AG10803 (cell line): Measurements from ENCODE around the gene RBM39.
A peak's percentile ranks its signal among the peaks of the same experiment; 100 is the strongest.
"Not testable (repeated sequence)": the region's sequence is repeated elsewhere in the genome, so short reads cannot be mapped to it uniquely, and the experiment has no call there.

Experiments used
- DNase-seq: peaks from one replicate; pipeline ENCODE4 v3.0.0; 2010; ENCODE audit warnings: low read depth
- H3K4me3 ChIP-seq: 2 replicates; pipeline ENCODE4 v1.5.1; 2011; ENCODE audit warnings: mild to moderate bottlenecking, low read length, control low read depth
- CTCF ChIP-seq: conservative IDR thresholded peaks from 2 replicates; pipeline ENCODE4 v1.5.1; 2011; ENCODE audit warnings: mild to moderate bottlenecking, low read length, control low read depth, inconsistent platforms

RBM39 gene

DNA sequence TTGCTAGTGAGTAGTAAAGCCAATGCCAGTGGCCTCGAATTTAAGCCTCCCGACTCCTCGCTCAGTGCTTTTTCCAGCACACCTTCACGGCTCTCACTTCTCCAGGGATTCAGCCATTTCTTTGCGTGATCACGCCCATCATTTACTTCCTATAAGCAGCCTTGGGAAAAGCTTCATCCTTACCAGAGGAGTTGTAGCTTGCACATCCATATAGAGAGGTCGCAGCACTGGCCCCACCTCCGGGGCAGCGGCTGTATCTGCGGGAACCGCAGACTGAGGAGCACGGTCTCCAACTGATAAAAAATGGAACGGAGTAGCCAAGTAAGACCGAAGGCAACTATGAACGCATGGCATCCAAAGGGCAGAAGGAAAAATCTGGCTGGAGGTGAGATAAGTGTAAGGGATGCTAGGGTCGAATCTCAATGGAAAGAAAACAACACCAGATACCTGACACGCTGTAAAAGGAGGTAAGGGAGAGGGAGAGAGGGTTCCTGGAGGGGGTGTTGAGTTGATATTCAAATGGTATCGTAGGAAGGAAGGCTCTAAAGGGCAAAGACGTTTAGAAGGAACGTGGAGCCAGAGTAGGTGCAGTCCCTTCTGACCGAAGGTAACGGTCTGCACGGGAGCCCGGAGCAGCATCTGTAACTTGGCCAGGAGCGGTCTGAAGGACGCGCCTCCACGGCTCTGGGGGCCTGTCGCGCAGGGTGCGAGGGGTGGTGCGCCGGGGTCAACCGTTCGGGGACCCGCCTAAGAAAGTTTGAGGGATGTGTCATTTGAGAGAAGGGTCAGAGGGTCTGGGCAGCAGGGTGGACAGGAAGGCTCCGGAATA lies 43.5 kb downstream of the RBM39 start:
- peak overlapping the region; percentile 94 for H3K4me3 ChIP-seq
- TF ChIP-seq CTCF, result no peak
- DNase-seq, result no peak

GRCh38 chr20:35697696-35698297 lies 44.3 kb downstream of the RBM39 start:
- no peak for TF ChIP-seq CTCF
- peak overlapping the region; percentile 94 for H3K4me3 ChIP-seq

DNA sequence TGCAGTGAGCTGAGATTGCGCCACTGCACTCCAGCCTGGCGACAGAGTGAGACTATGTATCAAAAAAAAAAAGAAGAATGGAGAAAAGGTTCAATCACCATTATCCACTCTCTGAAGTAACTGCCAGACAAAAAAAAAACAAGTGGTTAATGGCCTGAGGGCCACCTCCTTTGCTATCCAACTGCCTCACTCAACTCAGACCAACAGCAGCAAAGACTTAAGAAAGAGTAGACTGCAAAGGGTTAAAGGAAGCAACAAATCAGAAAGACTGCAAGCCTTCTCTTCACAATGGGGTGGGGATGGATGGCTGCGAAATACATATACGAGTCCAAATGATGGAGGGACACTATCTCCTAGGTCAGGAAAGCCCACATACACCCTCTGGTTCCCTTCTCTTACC lies 46.1 kb downstream of the RBM39 start:
- no peak overlapping the region for H3K4me3 ChIP-seq
- DNase-seq, result no peak
- TF ChIP-seq CTCF, result no peak

More at GRCh38 chr20:35697696-35698297, 44.3 kb downstream of the RBM39 start:
- DNase-seq, result no peak

GRCh38 chr20:35695245-35695749 lies 46.8 kb downstream of the RBM39 start:
- no peak for DNase-seq

GRCh38 chr20:35690265-35690664 lies 51.8 kb downstream of the RBM39 start:
- no peak for DNase-seq
- no peak overlapping the region for H3K4me3 ChIP-seq
- TF ChIP-seq CTCF, result no peak

More at GRCh38 chr20:35695245-35695749, 46.8 kb downstream of the RBM39 start:
- TF ChIP-seq CTCF, result no peak
- no peak overlapping the region for H3K4me3 ChIP-seq

- peak; percentile 26 for TF ChIP-seq CTCF
- DNase-seq, H3K4me3 ChIP-seq: not testable (repeated sequence)
Measured at GRCh38 chr20:35686872-35687271, 55.2 kb downstream of the RBM39 start.

DNA sequence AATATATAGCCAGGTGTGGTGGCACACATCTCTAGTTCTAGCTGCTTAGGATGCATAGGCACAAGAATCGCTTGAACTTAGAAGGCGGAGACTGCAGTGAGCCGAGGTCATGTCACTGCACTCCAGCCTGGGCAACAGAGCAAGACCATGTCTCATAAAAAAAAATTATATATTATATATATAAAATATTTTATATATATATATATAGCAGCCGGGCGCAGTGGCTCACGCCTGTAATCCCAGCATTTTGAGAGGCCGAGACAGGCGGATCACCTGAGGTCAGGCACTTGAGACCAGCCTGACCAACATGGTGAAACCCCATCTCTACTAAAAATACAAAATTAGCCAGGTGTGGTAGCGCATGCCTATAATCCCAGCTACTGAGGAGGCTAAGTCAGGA lies 56.7 kb downstream of the RBM39 start:
- DNase-seq, H3K4me3 ChIP-seq: not testable (repeated sequence)
